ENCODE measurements around the gene TCF4. TPM values are rescaled to one million over a fixed set of nuclear protein-coding genes. Genes with fewer than 3 reads are reported as not detected.

TCF4 gene
- total and polyA plus RNA-seq, 2 of the 13 experiments (the other 11 are each of a cell fraction or from before 2014, with no cell fraction given): not detected

DNA sequence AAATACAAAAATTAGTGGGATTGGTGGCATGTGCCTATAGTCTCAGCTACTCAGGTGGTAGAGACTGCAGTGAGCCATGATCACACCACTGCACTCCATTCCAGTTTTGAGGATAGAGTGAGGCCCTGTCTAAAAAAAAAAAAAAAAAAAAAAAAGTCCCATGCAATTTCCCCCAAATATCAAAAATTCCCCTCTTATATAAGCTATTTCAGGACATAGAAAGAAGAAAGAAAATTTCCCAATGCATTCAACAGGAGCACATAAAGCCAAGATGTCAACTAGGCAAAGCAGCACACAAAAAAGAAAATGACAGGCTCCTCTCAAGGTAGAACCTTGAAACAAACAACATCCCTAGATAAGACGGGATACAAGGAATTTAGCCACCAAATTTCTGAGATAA is 213.3 kb downstream of the TCF4 start:
- in situ Hi-C loops (cut with HindIII; ENCODE audit: extremely low pct_ligation_motif_present, low pct_unique_long_range_greater_than_20kb) (no loop called here), intact Hi-C loops (cut with micrococcal nuclease; ENCODE audit: unreplicated experiment) (no loop called here)
- Histone ChIP-seq H2AFZ (ENCODE audit: low read length) (no peak overlapping the region), H3K9ac (ENCODE audit: insufficient read depth, low read depth, low read length) (no peak overlapping the region), H3K79me2 (ENCODE audit: insufficient read depth, low read length) (no peaks in the 10 kb centered on the region), H3K27me3 (ENCODE audit: control insufficient read depth in 1 of 2, insufficient read depth in 2 of 2, low read length in 2 of 2) (no peaks in the 10 kb centered on the region), H3K4me3 (replicated peaks in 1 of 3; ENCODE audit: insufficient read depth in 1 of 3, low read depth in 2 of 3, low read length in 3 of 3) (no peak overlapping the region), H4K20me1 (ENCODE audit: insufficient read depth, low read length) (no peaks in the 10 kb centered on the region), H3K9me3 (ENCODE audit: low read length) (no peaks in the 10 kb centered on the region), H3K4me2 (ENCODE audit: low read depth, low read length) (no peak overlapping the region), H3K36me3 (replicated peaks in 1 of 2; ENCODE audit: control insufficient read depth in 1 of 2, insufficient read depth in 2 of 2, low read length in 2 of 2) (no peaks in the 10 kb centered on the region), H3K27ac (ENCODE audit: extremely low read length, insufficient read depth, low read length) (no peak overlapping the region), H3K4me1 (ENCODE audit: insufficient read depth, low read length) (no peaks in the 10 kb centered on the region)
- 7% methylated on average over 1 of the region's 1 CpG for WGBS (ENCODE audit: low lambda C conversion rate)
- ATAC-seq (no peak), DNase-seq (ENCODE audit: low spot score) (no peak), FAIRE-seq (no peak)
- POLR2A ChIA-PET: no interaction called here
- no TSS peak for BruUV-seq (replicated peaks)
- TF ChIP-seq TIGD3 (CRISPR knock-in tag; IDR thresholded peaks at IDR 0.05; ENCODE audit: borderline replicate concordance) (no peak), KMT2A (CRISPR knock-in tag; IDR thresholded peaks at IDR 0.05) (no peak), ZNF7 (CRISPR knock-in tag; IDR thresholded peaks at IDR 0.05) (no peak)
- TF ChIP-seq, protein P1, sequence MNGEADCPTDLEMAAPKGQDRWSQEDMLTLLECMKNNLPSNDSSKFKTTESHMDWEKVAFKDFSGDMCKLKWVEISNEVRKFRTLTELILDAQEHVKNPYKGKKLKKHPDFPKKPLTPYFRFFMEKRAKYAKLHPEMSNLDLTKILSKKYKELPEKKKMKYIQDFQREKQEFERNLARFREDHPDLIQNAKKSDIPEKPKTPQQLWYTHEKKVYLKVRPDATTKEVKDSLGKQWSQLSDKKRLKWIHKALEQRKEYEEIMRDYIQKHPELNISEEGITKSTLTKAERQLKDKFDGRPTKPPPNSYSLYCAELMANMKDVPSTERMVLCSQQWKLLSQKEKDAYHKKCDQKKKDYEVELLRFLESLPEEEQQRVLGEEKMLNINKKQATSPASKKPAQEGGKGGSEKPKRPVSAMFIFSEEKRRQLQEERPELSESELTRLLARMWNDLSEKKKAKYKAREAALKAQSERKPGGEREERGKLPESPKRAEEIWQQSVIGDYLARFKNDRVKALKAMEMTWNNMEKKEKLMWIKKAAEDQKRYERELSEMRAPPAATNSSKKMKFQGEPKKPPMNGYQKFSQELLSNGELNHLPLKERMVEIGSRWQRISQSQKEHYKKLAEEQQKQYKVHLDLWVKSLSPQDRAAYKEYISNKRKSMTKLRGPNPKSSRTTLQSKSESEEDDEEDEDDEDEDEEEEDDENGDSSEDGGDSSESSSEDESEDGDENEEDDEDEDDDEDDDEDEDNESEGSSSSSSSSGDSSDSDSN (CRISPR knock-in tag; IDR thresholded peaks at IDR 0.05): no peak
- CTCF ChIA-PET (ENCODE audit: low intra/inter-chr PET ratio, low total read pairs): no interaction called here

- no TSS peak for BruUV-seq (replicated peaks)
- Histone ChIP-seq H3K4me3 (replicated peaks in 1 of 3; ENCODE audit: insufficient read depth in 1 of 3, low read depth in 2 of 3, low read length in 3 of 3) (no peak overlapping the region), H3K4me2 (ENCODE audit: low read depth, low read length) (no peak overlapping the region), H3K36me3 (replicated peaks in 1 of 2; ENCODE audit: control insufficient read depth in 1 of 2, insufficient read depth in 2 of 2, low read length in 2 of 2) (no peaks in the 10 kb centered on the region), H2AFZ (ENCODE audit: low read length) (no peak overlapping the region), H3K9me3 (ENCODE audit: low read length) (no peaks in the 10 kb centered on the region), H3K9ac (ENCODE audit: insufficient read depth, low read depth, low read length) (no peak overlapping the region), H3K27me3 (ENCODE audit: control insufficient read depth in 1 of 2, insufficient read depth in 2 of 2, low read length in 2 of 2) (no peaks in the 10 kb centered on the region), H3K4me1 (ENCODE audit: insufficient read depth, low read length) (no peaks in the 10 kb centered on the region), H3K27ac (ENCODE audit: extremely low read length, insufficient read depth, low read length) (no peak overlapping the region), H4K20me1 (ENCODE audit: insufficient read depth, low read length) (no peaks in the 10 kb centered on the region), H3K79me2 (ENCODE audit: insufficient read depth, low read length) (no peaks in the 10 kb centered on the region)
- intact Hi-C loops (cut with micrococcal nuclease; ENCODE audit: unreplicated experiment): no loop called here
- POLR2A ChIA-PET: no interaction called here
- WGBS (ENCODE audit: low lambda C conversion rate): 1% methylated on average over 2 of the region's 2 CpGs
- no peak for ATAC-seq
- no peak for FAIRE-seq
- DNase-seq (ENCODE audit: low spot score): no peak
- in situ Hi-C loops (cut with HindIII; ENCODE audit: extremely low pct_ligation_motif_present, low pct_unique_long_range_greater_than_20kb): no loop called here
- CTCF ChIA-PET (ENCODE audit: low intra/inter-chr PET ratio, low total read pairs): no interaction called here
- TF ChIP-seq RFX5 (IDR thresholded peaks at IDR 0.05; ENCODE audit: low read depth, low read length) (no peak), ZNF740 (CRISPR knock-in tag; IDR thresholded peaks at IDR 0.05) (no peak), BRCA1 (CRISPR knock-in tag; IDR thresholded peaks at IDR 0.05) (no peak), CEBPZ (IDR thresholded peaks at IDR 0.05; ENCODE audit: low read length) (no peak), PRPF4 (IDR thresholded peaks at IDR 0.05; ENCODE audit: low read depth, low read length, poor library complexity, severe bottlenecking) (no peak), ZNF768 (CRISPR knock-in tag; IDR thresholded peaks at IDR 0.05) (no peak), CERS6 (CRISPR knock-in tag; IDR thresholded peaks at IDR 0.05) (no peak)
These were observed 215.8 kb downstream of the TCF4 start for GRCh38 chr18:55372209-55372608.

Measured in HepG2 (cell line).